ENCODE results near the gene ARFIP2.

The ARFIP2 gene

GRCh38 chr11:6442441-6442840, 38.7 kb downstream of the ARFIP2 start:
- no peak for DNase-seq (ENCODE audit: extremely low read depth, low read depth)
- no peak for TF ChIP-seq CTCF (IDR thresholded peaks at IDR 0.05; ENCODE audit: low read depth, low read length)

- no peak for TF ChIP-seq CTCF (IDR thresholded peaks at IDR 0.05; ENCODE audit: low read depth, low read length)
- no peak for DNase-seq (ENCODE audit: extremely low read depth, low read depth)
These were observed 40.2 kb downstream of the ARFIP2 start, which contains the start of gene HPX for GRCh38 chr11:6440906-6441358. Gene HPX, minus strand, starts transcription at chr11:6440987. Its CDS starts 24 bp downstream, at chr11:6440963.

- peak; percentile 74 for TF ChIP-seq CTCF (IDR thresholded peaks at IDR 0.05; ENCODE audit: low read depth, low read length)
- DNase-seq (ENCODE audit: extremely low read depth, low read depth): peak; percentile 20
These were observed 42.1 kb downstream of the ARFIP2 start for GRCh38 chr11:6438979-6439571.

GRCh38 chr11:6437993-6438392, 43.1 kb downstream of the ARFIP2 start:
- TF ChIP-seq CTCF (IDR thresholded peaks at IDR 0.05; ENCODE audit: low read depth, low read length): no peak
- DNase-seq (ENCODE audit: extremely low read depth, low read depth): no peak

- no peak for TF ChIP-seq CTCF (IDR thresholded peaks at IDR 0.05; ENCODE audit: low read depth, low read length)
- DNase-seq (ENCODE audit: extremely low read depth, low read depth): no peak
These were observed 43.7 kb downstream of the ARFIP2 start for GRCh38 chr11:6437423-6437822.

- no peak for TF ChIP-seq CTCF (IDR thresholded peaks at IDR 0.05; ENCODE audit: low read depth, low read length)
- no peak for DNase-seq (ENCODE audit: extremely low read depth, low read depth)
These were observed 47.0 kb downstream of the ARFIP2 start for GRCh38 chr11:6433998-6434660.

GRCh38 chr11:6431861-6432260, 49.3 kb downstream of the ARFIP2 start:
- TF ChIP-seq CTCF (IDR thresholded peaks at IDR 0.05; ENCODE audit: low read depth, low read length): no peak
- DNase-seq (ENCODE audit: extremely low read depth, low read depth): peak; percentile 16
